ENCODE measurements around the gene LDLRAD4. TPM values are rescaled to one million over a fixed set of nuclear protein-coding genes. Genes with fewer than 3 reads are reported as not detected.
"Not testable (repeated sequence)": the region's sequence is repeated elsewhere in the genome, so short reads cannot be mapped to it uniquely, and the experiment has no call there.

LDLRAD4 gene
- total RNA-seq, 4 donors from 2014 or later, result 14.0 to 36.9 (median 29.3) TPM

GRCh38 chr18:13471198-13471845 lies 252.8 kb downstream of the LDLRAD4 start:
- TF ChIP-seq, protein P1, sequence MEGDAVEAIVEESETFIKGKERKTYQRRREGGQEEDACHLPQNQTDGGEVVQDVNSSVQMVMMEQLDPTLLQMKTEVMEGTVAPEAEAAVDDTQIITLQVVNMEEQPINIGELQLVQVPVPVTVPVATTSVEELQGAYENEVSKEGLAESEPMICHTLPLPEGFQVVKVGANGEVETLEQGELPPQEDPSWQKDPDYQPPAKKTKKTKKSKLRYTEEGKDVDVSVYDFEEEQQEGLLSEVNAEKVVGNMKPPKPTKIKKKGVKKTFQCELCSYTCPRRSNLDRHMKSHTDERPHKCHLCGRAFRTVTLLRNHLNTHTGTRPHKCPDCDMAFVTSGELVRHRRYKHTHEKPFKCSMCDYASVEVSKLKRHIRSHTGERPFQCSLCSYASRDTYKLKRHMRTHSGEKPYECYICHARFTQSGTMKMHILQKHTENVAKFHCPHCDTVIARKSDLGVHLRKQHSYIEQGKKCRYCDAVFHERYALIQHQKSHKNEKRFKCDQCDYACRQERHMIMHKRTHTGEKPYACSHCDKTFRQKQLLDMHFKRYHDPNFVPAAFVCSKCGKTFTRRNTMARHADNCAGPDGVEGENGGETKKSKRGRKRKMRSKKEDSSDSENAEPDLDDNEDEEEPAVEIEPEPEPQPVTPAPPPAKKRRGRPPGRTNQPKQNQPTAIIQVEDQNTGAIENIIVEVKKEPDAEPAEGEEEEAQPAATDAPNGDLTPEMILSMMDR (IDR thresholded peaks at IDR 0.05), result no peak
- TF ChIP-seq EP300 (IDR thresholded peaks at IDR 0.05) (no peak), POLR2A (IDR thresholded peaks at IDR 0.05) (no peak)
- no peak for DNase-seq (ENCODE audit: low spot score in 2 of 2)
- H3K27ac ChIP-seq, result peak overlapping the region in 2 of 4 donors; percentile 32 to 58
- H3K27me3 ChIP-seq, result no peaks in the 10 kb centered on the region
- no peak overlapping the region for H3K4me3 ChIP-seq
- peaks cover 0 to 36% (median 10%) of the 10 kb centered on the region in 4 donors for H3K4me1 ChIP-seq
- WGBS, 2 donors, result 76 to 84% methylated on average over 17 of the region's 17 CpGs
- no peaks in the 10 kb centered on the region for H3K36me3 ChIP-seq
- H3K9me3 ChIP-seq, result no peaks in the 10 kb centered on the region

- H3K27ac ChIP-seq, result peak overlapping the region in 2 of 4 donors; percentile 32 to 58
- H3K4me3 ChIP-seq, result peak overlapping the region in 1 of 4 donors; percentile 12
- TF ChIP-seq EP300 (IDR thresholded peaks at IDR 0.05), result no peak
- no peak for TF ChIP-seq POLR2A (IDR thresholded peaks at IDR 0.05)
- TF ChIP-seq, protein P1 (IDR thresholded peaks at IDR 0.05), result no peak
- H3K4me1 ChIP-seq, result peaks cover 0 to 36% (median 10%) of the 10 kb centered on the region in 4 donors
- H3K9me3 ChIP-seq, result no peaks in the 10 kb centered on the region
- DNase-seq (ENCODE audit: low spot score in 2 of 2), result no peak
- WGBS, 2 donors, result 30 to 32% methylated on average over 17 of the region's 17 CpGs
- H3K27me3 ChIP-seq, result no peaks in the 10 kb centered on the region
- no peaks in the 10 kb centered on the region for H3K36me3 ChIP-seq
These were observed 253.5 kb downstream of the LDLRAD4 start for GRCh38 chr18:13471971-13472628.

- no peaks in the 10 kb centered on the region for H3K36me3 ChIP-seq
- no peak overlapping the region for H3K27ac ChIP-seq
- no peaks in the 10 kb centered on the region for H3K27me3 ChIP-seq
- 94 to 96% methylated on average over 6 of the region's 6 CpGs for WGBS, 2 donors
- DNase-seq (ENCODE audit: low spot score in 2 of 2), result no peak
- TF ChIP-seq, protein P1 (IDR thresholded peaks at IDR 0.05), result no peak
- TF ChIP-seq POLR2A (IDR thresholded peaks at IDR 0.05) (no peak), EP300 (IDR thresholded peaks at IDR 0.05) (no peak)
- no peak overlapping the region for H3K4me3 ChIP-seq
- H3K4me1 ChIP-seq, result peaks cover 0 to 36% (median 10%) of the 10 kb centered on the region in 4 donors
- H3K9me3 ChIP-seq, result no peaks in the 10 kb centered on the region
These were observed 255.2 kb downstream of the LDLRAD4 start for GRCh38 chr18:13473751-13474150.

- TF ChIP-seq POLR2A (IDR thresholded peaks at IDR 0.05), result no peak
- no peak for TF ChIP-seq EP300 (IDR thresholded peaks at IDR 0.05)
- TF ChIP-seq, protein P1 (IDR thresholded peaks at IDR 0.05), result no peak
- no peak for DNase-seq (ENCODE audit: low spot score in 2 of 2)
- Histone ChIP-seq H3K4me3 (no peak overlapping the region), H3K36me3 (no peaks in the 10 kb centered on the region), H3K9me3 (no peaks in the 10 kb centered on the region), H3K27ac (no peak overlapping the region), H3K4me1 (peaks cover 0 to 36% (median 10%) of the 10 kb centered on the region in 4 donors), H3K27me3 (no peaks in the 10 kb centered on the region)
- 95 to 100% methylated on average over 3 of the region's 3 CpGs for WGBS, 2 donors
These were observed 255.8 kb downstream of the LDLRAD4 start for GRCh38 chr18:13474336-13474735.

DNA sequence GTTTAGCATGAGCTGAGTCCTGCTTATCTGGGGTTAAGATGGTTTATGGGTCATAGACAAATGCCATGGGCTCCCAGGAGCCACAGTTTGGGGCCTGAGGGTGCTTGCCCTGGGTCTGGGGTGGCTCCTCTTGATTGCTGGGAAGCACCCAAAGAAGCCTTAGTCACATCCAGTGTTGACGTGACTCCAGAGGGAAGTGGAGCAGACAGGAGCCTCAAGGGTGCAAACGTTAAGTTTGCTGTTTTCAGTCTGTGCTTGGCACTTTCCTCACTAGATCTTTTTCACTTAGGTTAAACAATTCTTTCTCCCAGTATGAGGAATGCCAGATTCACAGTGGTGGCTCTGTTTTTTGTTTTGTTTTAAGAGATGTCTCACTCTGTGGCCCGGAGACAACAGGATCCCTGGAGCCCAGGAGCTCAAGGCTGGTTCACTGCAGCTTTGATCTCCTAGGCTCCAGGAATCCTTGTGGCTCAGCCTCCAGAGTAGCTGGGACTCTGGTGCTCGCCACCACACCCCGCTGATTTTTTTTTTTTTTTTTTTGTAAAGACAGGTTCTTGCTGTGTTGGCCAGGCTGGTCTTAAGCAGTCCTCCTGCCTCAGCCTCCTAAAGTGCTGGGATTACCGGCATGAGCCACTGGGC lies 256.5 kb downstream of the LDLRAD4 start:
- H3K4me3 ChIP-seq, result no peak overlapping the region
- H3K9me3 ChIP-seq, result peaks cover 0 to 6% (median 0%) of the 10 kb centered on the region in 4 donors
- DNase-seq (ENCODE audit: low spot score in 2 of 2), result no peak
- TF ChIP-seq EP300 (IDR thresholded peaks at IDR 0.05), result no peak
- TF ChIP-seq POLR2A (IDR thresholded peaks at IDR 0.05), result no peak
- TF ChIP-seq, protein P1 (IDR thresholded peaks at IDR 0.05), result no peak
- no peak overlapping the region for H3K27ac ChIP-seq
- WGBS, 2 donors, result 70 to 82% methylated on average over 6 of the region's 6 CpGs
- H3K36me3 ChIP-seq, result no peaks in the 10 kb centered on the region
- no peaks in the 10 kb centered on the region for H3K27me3 ChIP-seq
- peaks cover 0 to 36% (median 8%) of the 10 kb centered on the region in 4 donors for H3K4me1 ChIP-seq

GRCh38 chr18:13476312-13476711 lies 257.8 kb downstream of the LDLRAD4 start:
- H3K4me3 ChIP-seq; H3K9me3 ChIP-seq; H3K27me3 ChIP-seq; DNase-seq (ENCODE audit: low spot score in 2 of 2); H3K27ac ChIP-seq; H3K36me3 ChIP-seq: not testable (repeated sequence)
- WGBS, 2 donors, result 95 to 100% methylated on average over 4 of the region's 4 CpGs
- peaks cover 0 to 23% (median 6%) of the 10 kb centered on the region in 4 donors for H3K4me1 ChIP-seq

All from tibial nerve (tissue), 4 donors.